Type B pancreatic cell (in vitro differentiated cells): ENCODE data around the gene MBTPS1. TPM values are rescaled to one million over a fixed set of nuclear protein-coding genes. Genes with fewer than 3 reads are reported as not detected.
A peak's percentile ranks its signal among the peaks of the same experiment; 100 is the strongest.
"Not testable (repeated sequence)": the region's sequence is repeated elsewhere in the genome, so short reads cannot be mapped to it uniquely, and the experiment has no call there.

Experiments
- DNase-seq: peaks from one replicate; pipeline ENCODE4 v3.0.0; 2021; ENCODE audit warnings: mixed read lengths; ENCODE audit not compliant: unreplicated experiment; ENCODE audit errors: extremely low spot score
- H3K27ac Mint-ChIP-seq: 2 replicates; pipeline ENCODE4 v1.8.0; 2021; ENCODE audit warnings: mild to moderate bottlenecking, mixed read lengths
- H3K27me3 Mint-ChIP-seq: 2 replicates; pipeline ENCODE4 v1.8.0; 2021; ENCODE audit warnings: mixed read lengths
- H3K36me3 Mint-ChIP-seq: 2 replicates; pipeline ENCODE4 v1.8.0; 2021; ENCODE audit warnings: mixed read lengths
- H3K4me1 Mint-ChIP-seq: one replicate; pipeline ENCODE4 v1.8.0; 2021; ENCODE audit warnings: mixed read lengths; ENCODE audit not compliant: unreplicated experiment
- H3K4me3 Mint-ChIP-seq: 2 replicates; pipeline ENCODE4 v1.8.0; 2021; ENCODE audit warnings: mild to moderate bottlenecking, mixed read lengths
- H3K9me3 Mint-ChIP-seq: 2 replicates; pipeline ENCODE4 v1.8.0; 2021; ENCODE audit warnings: mixed read lengths
- total RNA-seq: library from RNA; stranded (reverse); gene quantifications from 2 replicates; pipeline ENCODE4 v1.2.1, GENCODE V29; 2021; ENCODE audit warnings: low replicate concordance
- TF ChIP-seq, protein P1 (sequence below): fragments of 200-600 bp; sonication (generic); conservative IDR thresholded peaks from 2 replicates; pipeline ENCODE4 v1.5.0; 2021; ENCODE audit warnings: antibody characterized with exemption, mild to moderate bottlenecking

MBTPS1 gene
- total RNA-seq, 1 donor from 2014 or later: 88.4 TPM

DNA sequence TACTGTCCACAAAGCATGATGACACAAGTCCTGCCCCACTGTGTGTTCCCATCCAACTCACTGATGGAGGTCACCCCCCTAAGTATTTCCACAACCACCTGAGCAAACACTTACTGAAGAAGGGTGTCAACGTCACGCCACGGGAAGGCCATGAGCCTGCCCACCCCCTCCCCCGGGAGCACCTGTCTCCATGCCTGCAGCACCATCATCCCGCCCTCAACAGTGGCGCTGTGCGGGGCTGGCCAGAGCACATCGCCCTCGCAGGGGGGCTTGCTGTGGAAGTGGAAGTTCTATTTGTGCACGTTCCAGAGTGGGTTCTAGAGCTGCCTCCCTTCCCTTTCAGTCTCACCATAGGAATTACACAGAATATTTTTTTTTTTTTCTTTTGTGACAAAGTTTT lies 4.3 kb upstream of the MBTPS1 start:
- peaks cover 17% of the 10 kb centered on the region for H3K36me3 Mint-ChIP-seq
- H3K27ac Mint-ChIP-seq: no peak overlapping the region
- no peaks in the 10 kb centered on the region for H3K9me3 Mint-ChIP-seq
- H3K27me3 Mint-ChIP-seq: no peaks in the 10 kb centered on the region
- H3K4me1 Mint-ChIP-seq: peaks cover 4% of the 10 kb centered on the region
- TF ChIP-seq, protein P1, sequence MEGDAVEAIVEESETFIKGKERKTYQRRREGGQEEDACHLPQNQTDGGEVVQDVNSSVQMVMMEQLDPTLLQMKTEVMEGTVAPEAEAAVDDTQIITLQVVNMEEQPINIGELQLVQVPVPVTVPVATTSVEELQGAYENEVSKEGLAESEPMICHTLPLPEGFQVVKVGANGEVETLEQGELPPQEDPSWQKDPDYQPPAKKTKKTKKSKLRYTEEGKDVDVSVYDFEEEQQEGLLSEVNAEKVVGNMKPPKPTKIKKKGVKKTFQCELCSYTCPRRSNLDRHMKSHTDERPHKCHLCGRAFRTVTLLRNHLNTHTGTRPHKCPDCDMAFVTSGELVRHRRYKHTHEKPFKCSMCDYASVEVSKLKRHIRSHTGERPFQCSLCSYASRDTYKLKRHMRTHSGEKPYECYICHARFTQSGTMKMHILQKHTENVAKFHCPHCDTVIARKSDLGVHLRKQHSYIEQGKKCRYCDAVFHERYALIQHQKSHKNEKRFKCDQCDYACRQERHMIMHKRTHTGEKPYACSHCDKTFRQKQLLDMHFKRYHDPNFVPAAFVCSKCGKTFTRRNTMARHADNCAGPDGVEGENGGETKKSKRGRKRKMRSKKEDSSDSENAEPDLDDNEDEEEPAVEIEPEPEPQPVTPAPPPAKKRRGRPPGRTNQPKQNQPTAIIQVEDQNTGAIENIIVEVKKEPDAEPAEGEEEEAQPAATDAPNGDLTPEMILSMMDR: no peak
- H3K4me3 Mint-ChIP-seq: no peak overlapping the region
- no peak for DNase-seq

DNA sequence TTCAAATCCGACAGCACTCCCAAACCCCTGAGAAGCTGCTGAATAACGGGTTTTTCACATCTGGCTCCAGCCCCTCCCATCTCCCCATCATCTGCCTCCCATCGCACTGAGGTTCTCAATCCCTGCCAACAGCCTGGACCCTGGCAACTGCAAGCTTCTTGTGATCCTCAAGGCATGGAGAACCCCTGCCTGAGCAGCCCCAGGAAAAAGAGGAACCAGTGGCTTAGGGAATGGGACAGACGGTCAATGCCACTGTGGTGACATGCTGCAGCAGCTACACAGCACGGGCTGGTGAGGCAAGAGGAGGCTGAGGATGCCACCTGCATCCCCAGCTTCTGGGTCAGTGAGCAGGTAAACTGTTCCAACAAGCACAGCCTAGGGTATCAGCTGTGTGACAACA lies 3.3 kb upstream of the MBTPS1 start:
- no peak for DNase-seq
- Mint-ChIP-seq H3K27ac (no peak overlapping the region), H3K36me3 (peaks cover 16% of the 10 kb centered on the region), H3K4me3 (peak overlapping the region; percentile 39), H3K9me3 (no peaks in the 10 kb centered on the region), H3K4me1 (peaks cover 10% of the 10 kb centered on the region), H3K27me3 (no peaks in the 10 kb centered on the region)
- TF ChIP-seq, protein P1: no peak

DNA sequence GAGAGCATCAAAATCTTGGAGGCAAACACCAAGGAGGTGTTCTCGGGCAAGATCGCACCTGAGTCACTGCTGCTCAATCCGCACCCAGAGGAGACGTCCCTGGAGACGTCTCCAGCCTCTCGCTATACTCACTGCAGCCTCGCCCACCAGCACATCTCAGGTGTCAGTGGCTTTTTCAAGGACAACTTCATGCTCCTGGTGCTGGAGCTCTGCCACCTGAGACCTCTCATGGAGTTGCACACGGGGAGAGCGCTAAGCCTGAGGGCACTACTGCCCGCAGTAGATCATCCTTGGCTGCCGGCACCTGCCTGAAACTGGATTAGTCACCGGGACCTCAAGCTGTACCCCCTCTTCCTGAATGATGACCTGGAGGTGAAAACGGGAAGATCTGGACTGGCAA lies 2.6 kb upstream of the MBTPS1 start:
- TF ChIP-seq, protein P1: no peak
- Mint-ChIP-seq H3K27me3 (no peaks in the 10 kb centered on the region), H3K9me3 (no peaks in the 10 kb centered on the region), H3K27ac (peak overlapping the region; percentile 34), H3K4me3 (no peak overlapping the region), H3K36me3 (peaks cover 12% of the 10 kb centered on the region), H3K4me1 (peaks cover 10% of the 10 kb centered on the region)
- no peak for DNase-seq

DNA sequence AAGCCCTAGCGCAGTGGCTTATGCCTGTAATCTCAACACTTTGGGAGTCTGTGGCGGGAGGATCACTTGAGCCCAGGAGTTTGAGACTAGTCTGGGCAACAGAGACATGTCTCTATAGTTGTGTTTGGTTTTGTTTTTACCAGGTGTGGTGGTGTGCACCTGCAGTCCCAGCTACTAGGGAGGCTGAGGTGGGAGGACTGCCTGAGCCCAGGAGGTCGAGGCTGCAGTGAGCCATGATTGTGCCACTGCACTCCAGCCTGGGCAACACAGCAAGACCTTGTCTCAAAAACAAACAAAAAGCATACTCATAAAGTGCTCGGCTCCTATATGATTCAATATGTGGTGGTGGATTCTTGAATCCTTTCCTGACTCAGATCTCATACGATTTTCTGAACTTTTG lies 1.6 kb upstream of the MBTPS1 start:
- not testable (repeated sequence) for DNase-seq, H3K27me3 Mint-ChIP-seq, H3K36me3 Mint-ChIP-seq, H3K9me3 Mint-ChIP-seq, H3K27ac Mint-ChIP-seq
- Mint-ChIP-seq H3K4me3 (peak overlapping the region; percentile 77), H3K4me1 (peaks cover 10% of the 10 kb centered on the region)

DNA sequence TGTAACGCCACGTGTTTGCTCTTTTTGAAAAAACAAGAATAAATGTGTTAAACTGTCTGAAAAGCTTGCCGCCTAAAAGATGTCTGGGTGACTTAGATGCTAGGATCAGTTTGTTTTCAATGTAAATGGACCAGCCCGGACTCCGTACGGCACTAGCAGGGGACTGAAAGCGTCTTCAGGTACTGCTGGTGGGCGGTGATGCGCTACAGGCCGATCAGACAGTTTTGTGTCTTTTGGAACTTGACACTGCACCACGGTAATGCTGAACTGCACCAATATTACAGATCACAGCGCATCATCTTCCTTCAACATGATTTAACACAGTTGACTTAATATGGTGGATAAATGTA lies 727 bp upstream of the MBTPS1 start:
- Mint-ChIP-seq H3K27me3 (no peaks in the 10 kb centered on the region), H3K4me1 (peaks cover 10% of the 10 kb centered on the region), H3K27ac (peak overlapping the region; percentile 94), H3K36me3 (peaks cover 5% of the 10 kb centered on the region), H3K4me3 (peak overlapping the region; percentile 97), H3K9me3 (no peaks in the 10 kb centered on the region)
- no peak for DNase-seq
- TF ChIP-seq, protein P1: no peak

DNA sequence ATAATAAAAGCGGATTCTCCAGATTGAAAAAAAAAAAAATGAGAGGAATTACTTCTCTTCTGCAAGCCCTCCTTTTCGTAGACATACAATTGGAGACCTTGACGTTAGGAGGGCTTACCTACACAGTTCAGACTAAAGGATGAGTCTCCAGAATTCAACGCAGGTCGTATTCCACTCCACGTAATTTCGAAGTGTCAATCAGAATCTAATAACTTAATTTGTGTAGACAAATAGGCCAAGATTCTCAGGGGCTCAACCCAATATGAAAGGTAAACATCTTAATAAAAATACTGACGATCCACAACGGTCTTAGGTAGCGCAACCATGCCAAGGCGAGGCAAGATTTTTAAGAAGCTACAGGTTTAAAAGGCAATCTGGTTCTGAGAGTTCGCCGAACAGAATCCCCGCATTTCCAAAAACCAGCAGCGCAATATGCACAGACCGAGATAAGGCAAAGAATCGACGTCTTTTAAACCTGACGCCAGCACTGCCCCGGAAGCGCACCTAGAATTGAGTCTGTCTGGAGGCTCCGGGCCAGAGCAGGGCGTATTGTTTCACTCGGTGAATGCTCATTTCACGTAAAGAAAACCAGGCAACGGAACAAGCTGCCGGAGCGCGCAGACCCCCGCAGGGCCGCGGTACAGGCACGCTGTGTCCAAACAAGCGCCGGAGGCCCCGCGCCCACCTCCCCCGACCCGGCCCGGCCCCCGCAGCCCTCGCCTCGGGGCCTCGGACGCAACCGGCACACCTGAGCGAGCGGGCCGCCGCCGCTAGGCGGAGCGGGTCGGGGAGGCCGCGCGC lies 623 bp downstream of the MBTPS1 start:
- Mint-ChIP-seq H3K36me3 (no peaks in the 10 kb centered on the region), H3K4me3 (peak overlapping the region; percentile 96), H3K27me3 (no peaks in the 10 kb centered on the region), H3K4me1 (peaks cover 10% of the 10 kb centered on the region), H3K27ac (peak overlapping the region; percentile 96), H3K9me3 (no peaks in the 10 kb centered on the region)
- DNase-seq: no peak
- TF ChIP-seq, protein P1: peak; percentile 69

DNA sequence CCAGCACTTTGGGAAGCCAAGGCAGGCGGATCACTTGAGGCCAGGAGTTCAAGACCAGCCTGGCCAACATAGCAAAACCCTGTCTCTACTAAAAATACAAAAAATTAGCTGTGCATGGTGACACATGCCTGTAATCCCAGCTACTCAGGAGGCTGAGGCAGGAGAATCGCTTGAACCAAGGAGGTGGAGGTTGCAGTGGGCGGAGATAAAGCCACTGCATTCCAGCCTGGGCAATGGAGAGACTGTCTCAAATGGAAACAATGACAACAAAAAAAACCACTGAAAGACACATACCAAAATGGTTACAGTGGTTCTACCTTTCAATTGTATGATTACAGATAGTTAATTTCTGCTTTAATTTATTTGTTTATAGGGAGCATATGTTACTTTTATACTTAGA lies 4.8 kb downstream of the MBTPS1 start:
- peaks cover 19% of the 10 kb centered on the region for H3K4me1 Mint-ChIP-seq
- not testable (repeated sequence) for H3K27me3 Mint-ChIP-seq, DNase-seq, H3K9me3 Mint-ChIP-seq, H3K27ac Mint-ChIP-seq, H3K4me3 Mint-ChIP-seq, H3K36me3 Mint-ChIP-seq
